T follicular helper cell (primary cell): Measurements from ENCODE around the gene PSMA1.
A peak's percentile ranks its signal among the peaks of the same experiment; 100 is the strongest.

Experiments
- DNase-seq: peaks from one replicate; pipeline ENCODE4 v3.0.0-alpha.2; 2020; ENCODE audit warnings: low read depth

PSMA1 gene

GRCh38 chr11:14529951-14530350 lies 9.8 kb upstream of the PSMA1 start:
- no peak for DNase-seq

GRCh38 chr11:14529321-14529720 lies 9.1 kb upstream of the PSMA1 start:
- no peak for DNase-seq

- no peak for DNase-seq
These were observed 2.6 kb upstream of the PSMA1 start for GRCh38 chr11:14522801-14523200.

GRCh38 chr11:14522245-14522644 lies 2.1 kb upstream of the PSMA1 start:
- DNase-seq: no peak

GRCh38 chr11:14520747-14521151 lies 563 bp upstream of the PSMA1 start:
- DNase-seq: no peak

- DNase-seq: no peak
These were observed 629 bp downstream of the PSMA1 start for GRCh38 chr11:14519597-14519916.

- no peak for DNase-seq
These were observed 1.4 kb downstream of the PSMA1 start for GRCh38 chr11:14518820-14519219.

- DNase-seq: no peak
These were observed 6.4 kb downstream of the PSMA1 start for GRCh38 chr11:14513800-14514199.

- no peak for DNase-seq
These were observed 13.7 kb downstream of the PSMA1 start for GRCh38 chr11:14506532-14506931.

- no peak for DNase-seq
These were observed 17.2 kb downstream of the PSMA1 start for GRCh38 chr11:14503023-14503422.

- DNase-seq: no peak
These were observed 18.1 kb downstream of the PSMA1 start for GRCh38 chr11:14502039-14502438.

GRCh38 chr11:14500181-14500651 lies 20.0 kb downstream of the PSMA1 start:
- peak; percentile 44 for DNase-seq

GRCh38 chr11:14499560-14500180 lies 20.5 kb downstream of the PSMA1 start, which contains the start of gene COPB1:
COPB1 (minus strand) TSS chr11:14499811; CDS start chr11:14498928, 883 bp downstream.
- DNase-seq: peak; percentile 91

- no peak for DNase-seq
These were observed 21.0 kb downstream of the PSMA1 start for GRCh38 chr11:14499178-14499559.

- DNase-seq: no peak
These were observed 39.5 kb downstream of the PSMA1 start for GRCh38 chr11:14480716-14481115.

- no peak for DNase-seq
These were observed 49.1 kb downstream of the PSMA1 start for GRCh38 chr11:14471127-14471526.

GRCh38 chr11:14463623-14464022 lies 56.6 kb downstream of the PSMA1 start:
- DNase-seq: no peak

GRCh38 chr11:14460147-14460546 lies 60.0 kb downstream of the PSMA1 start:
- DNase-seq: no peak

GRCh38 chr11:14458377-14458776 lies 61.8 kb downstream of the PSMA1 start:
- no peak for DNase-seq

GRCh38 chr11:14455648-14456430 lies 64.3 kb downstream of the PSMA1 start:
- no peak for DNase-seq
